ENCODE results near the gene PRDX5.

Gene PRDX5

DNA sequence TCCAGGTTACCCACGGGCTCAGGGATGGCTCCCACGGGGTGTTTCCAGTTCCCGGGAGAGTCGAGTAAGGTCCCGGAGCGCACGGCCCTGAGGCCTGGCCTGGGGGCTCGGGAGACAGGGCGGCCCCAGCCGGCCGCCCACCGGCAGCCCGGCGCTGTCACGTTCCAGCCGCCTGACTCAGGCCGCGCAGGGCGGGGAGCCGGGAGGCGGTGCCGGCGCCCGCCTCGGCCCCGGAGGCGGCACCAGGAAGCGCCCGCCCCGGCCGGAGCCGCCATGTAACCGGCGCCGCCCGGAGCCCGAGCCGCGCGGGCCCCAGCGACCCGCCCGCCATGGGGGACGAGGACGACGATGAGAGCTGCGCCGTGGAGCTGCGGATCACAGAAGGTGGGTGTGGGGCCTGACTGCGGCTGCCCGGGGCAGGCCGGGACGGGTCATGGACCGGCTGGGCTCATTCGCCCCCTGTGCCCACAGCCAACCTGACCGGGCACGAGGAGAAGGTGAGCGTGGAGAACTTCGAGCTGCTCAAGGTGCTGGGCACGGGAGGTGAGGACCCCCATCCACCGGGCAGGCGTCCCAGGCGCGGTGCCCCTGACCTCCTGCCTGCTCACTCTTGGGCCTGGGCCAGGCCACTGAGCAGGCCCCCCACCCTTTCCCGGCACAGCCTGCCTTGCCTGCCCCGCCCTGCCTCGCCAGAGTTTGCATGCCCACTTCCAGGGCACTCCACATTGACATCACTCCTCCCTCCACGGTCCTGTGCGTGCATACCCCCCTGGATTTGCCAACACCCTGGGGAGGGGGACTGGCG lies 41.2 kb downstream of the PRDX5 start, which contains the start of gene RPS6KA4:
RPS6KA4 (plus strand) TSS at position 256 of the 805 bp plus-strand sequence; CDS start at position 330, 74 bp downstream.
- TF ChIP-seq L3MBTL2 (conservative IDR thresholded peaks at IDR 0.05) (no peak; the same call in 1 of the 2 replicates), ARNT (IDR thresholded peaks at IDR 0.05) (peak; percentile 34; the same call in 1 of the 2 replicates)
- POLR2A ChIA-PET, result interaction anchor here (1.1 to 2.2 kb wide), 2 partner anchors 41 to 91 kb away, joined by 3 to 11 read pairs; partner anchors contain the start of genes PRDX5 and TRMT112
- peak; percentile 76 for DNase-seq (ENCODE audit: extremely low spot score)
- CTCF ChIA-PET, result interaction anchor here (0.5 kb wide), 1 partner anchor 816 kb away, joined by 4 read pairs; no protein-coding TSS in a partner anchor

DNA sequence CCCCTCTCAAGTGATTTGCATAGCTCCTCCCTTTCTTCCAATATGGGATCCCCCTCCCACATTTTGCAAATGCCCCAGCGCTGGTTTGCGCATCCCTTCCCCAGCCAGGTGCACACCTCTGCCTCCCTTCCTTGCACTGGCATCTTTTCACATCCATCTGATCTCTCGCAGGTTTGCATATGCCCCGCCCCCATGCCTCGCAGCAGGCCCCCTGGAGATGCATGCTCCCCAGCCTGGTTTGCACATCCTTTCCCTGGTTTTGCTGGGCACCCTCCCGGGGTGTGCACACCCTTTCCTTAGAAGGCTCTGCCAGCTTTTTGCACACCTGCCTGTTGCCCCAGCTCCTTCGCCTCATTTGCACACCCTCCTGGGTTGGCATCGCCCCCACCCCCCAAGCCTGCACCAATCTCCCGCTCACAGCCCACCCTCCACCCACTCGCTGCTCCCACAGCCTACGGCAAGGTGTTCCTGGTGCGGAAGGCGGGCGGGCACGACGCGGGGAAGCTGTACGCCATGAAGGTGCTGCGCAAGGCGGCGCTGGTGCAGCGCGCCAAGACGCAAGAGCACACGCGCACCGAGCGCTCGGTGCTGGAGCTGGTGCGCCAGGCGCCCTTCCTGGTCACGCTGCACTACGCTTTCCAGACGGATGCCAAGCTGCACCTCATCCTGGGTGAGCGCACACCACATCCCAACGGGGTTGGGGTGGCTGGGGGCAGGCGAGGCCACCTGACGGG lies 42.0 kb downstream of the PRDX5 start:
- TF ChIP-seq FOXM1 (IDR thresholded peaks at IDR 0.05; ENCODE audit: borderline replicate concordance) (no peak), FOXK2 (IDR thresholded peaks at IDR 0.05) (no peak), LEF1 (IDR thresholded peaks at IDR 0.05; ENCODE audit: borderline replicate concordance) (no peak), L3MBTL2 (conservative IDR thresholded peaks at IDR 0.05) (no peak), FOXA1 (IDR thresholded peaks at IDR 0.05) (no peak), ZNF384 (IDR thresholded peaks at IDR 0.05) (no peak), PKNOX1 (IDR thresholded peaks at IDR 0.05) (no peak), SP1 (IDR thresholded peaks at IDR 0.05) (no peak), NFRKB (IDR thresholded peaks at IDR 0.05) (no peak), BHLHE40 (IDR thresholded peaks at IDR 0.05; ENCODE audit: borderline replicate concordance) (no peak), HDGF (IDR thresholded peaks at IDR 0.05; ENCODE audit: borderline replicate concordance) (no peak), TARDBP (IDR thresholded peaks at IDR 0.05) (no peak), ELF4 (IDR thresholded peaks at IDR 0.05) (no peak), SUZ12 (IDR thresholded peaks at IDR 0.05) (no peak), ARNT (IDR thresholded peaks at IDR 0.05) (no peak), CTBP1 (IDR thresholded peaks at IDR 0.05; ENCODE audit: borderline replicate concordance) (no peak)
- ChIA-PET POLR2A (interaction anchor here (1.1 to 2.2 kb wide), 2 partner anchors 42 to 90 kb away, joined by 3 to 11 read pairs; partner anchors contain the start of genes PRDX5 and TRMT112), CTCF (interaction anchor here (0.5 kb wide), 1 partner anchor 816 kb away, joined by 4 read pairs; no protein-coding TSS in a partner anchor)
- no peak for DNase-seq (ENCODE audit: extremely low spot score)

DNA sequence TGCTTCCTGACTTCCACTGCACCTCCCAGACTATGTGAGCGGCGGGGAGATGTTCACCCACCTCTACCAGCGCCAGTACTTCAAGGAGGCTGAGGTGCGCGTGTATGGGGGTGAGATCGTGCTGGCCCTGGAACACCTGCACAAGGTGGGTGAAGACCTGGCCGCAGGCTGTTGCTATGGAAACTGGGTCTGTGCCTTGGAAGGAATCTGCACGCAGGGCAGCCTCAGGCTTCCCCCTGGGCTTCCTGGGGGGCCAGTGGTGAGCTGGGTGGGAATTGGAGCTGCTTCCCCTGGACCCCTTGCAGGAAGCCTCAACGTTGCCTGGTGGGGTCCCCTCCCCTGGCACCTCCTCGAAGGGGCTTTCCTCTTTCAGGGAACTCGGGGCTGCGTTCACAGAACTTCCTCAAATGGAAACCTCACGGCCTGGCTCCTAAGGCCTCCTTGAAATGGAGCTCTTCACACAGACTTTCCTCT lies 42.6 kb downstream of the PRDX5 start:
- CTCF ChIA-PET, result no interaction called here
- no peak for DNase-seq (ENCODE audit: extremely low spot score)
- POLR2A ChIA-PET, result interaction anchor here (2.2 kb wide), 1 partner anchor 43 kb away, joined by 11 read pairs; the partner anchor contains the start of genes PRDX5 and TRMT112
- no peak for TF ChIP-seq L3MBTL2 (conservative IDR thresholded peaks at IDR 0.05)
- TF ChIP-seq SP1 (IDR thresholded peaks at IDR 0.05), result no peak
- no peak for TF ChIP-seq PKNOX1 (IDR thresholded peaks at IDR 0.05)
- no peak for TF ChIP-seq FOXK2 (IDR thresholded peaks at IDR 0.05)
- TF ChIP-seq TARDBP (IDR thresholded peaks at IDR 0.05), result no peak
- TF ChIP-seq ARNT (IDR thresholded peaks at IDR 0.05), result no peak
- no peak for TF ChIP-seq FOXM1 (IDR thresholded peaks at IDR 0.05; ENCODE audit: borderline replicate concordance)
- no peak for TF ChIP-seq HDGF (IDR thresholded peaks at IDR 0.05; ENCODE audit: borderline replicate concordance)
- no peak for TF ChIP-seq BHLHE40 (IDR thresholded peaks at IDR 0.05; ENCODE audit: borderline replicate concordance)
- no peak for TF ChIP-seq LEF1 (IDR thresholded peaks at IDR 0.05; ENCODE audit: borderline replicate concordance)
- TF ChIP-seq CTBP1 (IDR thresholded peaks at IDR 0.05; ENCODE audit: borderline replicate concordance), result no peak
- no peak for TF ChIP-seq ELF4 (IDR thresholded peaks at IDR 0.05)
- TF ChIP-seq FOXA1 (IDR thresholded peaks at IDR 0.05), result no peak
- TF ChIP-seq NFRKB (IDR thresholded peaks at IDR 0.05), result no peak
- no peak for TF ChIP-seq ZNF384 (IDR thresholded peaks at IDR 0.05)
- no peak for TF ChIP-seq SUZ12 (IDR thresholded peaks at IDR 0.05)

GRCh38 chr11:64361659-64362058 lies 43.7 kb downstream of the PRDX5 start:
- no peak for TF ChIP-seq TARDBP (IDR thresholded peaks at IDR 0.05)
- no peak for TF ChIP-seq ELF4 (IDR thresholded peaks at IDR 0.05)
- no peak for TF ChIP-seq SUZ12 (IDR thresholded peaks at IDR 0.05)
- no peak for TF ChIP-seq FOXM1 (IDR thresholded peaks at IDR 0.05; ENCODE audit: borderline replicate concordance)
- no peak for TF ChIP-seq FOXK2 (IDR thresholded peaks at IDR 0.05)
- TF ChIP-seq NFRKB (IDR thresholded peaks at IDR 0.05), result no peak
- ChIA-PET CTCF (interaction anchor here (0.6 kb wide), 1 partner anchor 11 kb away, joined by 3 read pairs; no protein-coding TSS in a partner anchor), POLR2A (no interaction called here)
- DNase-seq (ENCODE audit: extremely low spot score), result no peak

DNA sequence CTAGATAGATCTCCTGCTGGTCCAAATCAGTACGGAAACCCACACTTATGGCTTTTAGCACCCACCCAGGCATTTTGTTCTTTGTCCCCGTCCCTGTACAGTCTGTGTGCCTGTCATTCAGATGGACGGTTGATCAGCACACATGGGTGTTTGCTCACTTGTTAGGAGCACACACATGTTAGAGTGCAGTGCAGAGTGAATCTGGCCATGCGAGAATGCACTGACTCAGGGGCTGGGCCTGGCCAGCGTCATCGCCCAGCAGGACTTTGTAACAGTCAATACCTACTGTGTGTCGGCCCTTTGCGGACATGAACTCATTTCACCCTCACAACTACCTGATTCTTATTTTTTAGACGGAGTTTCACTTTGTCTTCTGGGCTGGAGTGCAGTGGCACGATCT lies 44.4 kb downstream of the PRDX5 start:
- DNase-seq (ENCODE audit: extremely low spot score), result no peak
- CTCF ChIA-PET, result interaction anchor here (0.6 kb wide), 1 partner anchor 10 kb away, joined by 3 read pairs; no protein-coding TSS in a partner anchor
- POLR2A ChIA-PET, result no interaction called here
- TF ChIP-seq FOXA1 (IDR thresholded peaks at IDR 0.05) (no peak), SP1 (IDR thresholded peaks at IDR 0.05) (no peak), LEF1 (IDR thresholded peaks at IDR 0.05; ENCODE audit: borderline replicate concordance) (no peak), ELF4 (IDR thresholded peaks at IDR 0.05) (no peak), L3MBTL2 (conservative IDR thresholded peaks at IDR 0.05) (no peak), FOXM1 (IDR thresholded peaks at IDR 0.05; ENCODE audit: borderline replicate concordance) (no peak), FOXK2 (IDR thresholded peaks at IDR 0.05) (no peak), ARNT (IDR thresholded peaks at IDR 0.05) (no peak), PKNOX1 (IDR thresholded peaks at IDR 0.05) (no peak), HDGF (IDR thresholded peaks at IDR 0.05; ENCODE audit: borderline replicate concordance) (no peak), BHLHE40 (IDR thresholded peaks at IDR 0.05; ENCODE audit: borderline replicate concordance) (no peak), NFRKB (IDR thresholded peaks at IDR 0.05) (no peak), CTBP1 (IDR thresholded peaks at IDR 0.05; ENCODE audit: borderline replicate concordance) (no peak)

Measured in HEK293T (cell line).